ENCODE data around the gene NR3C1. TPM values are rescaled to one million over a fixed set of nuclear protein-coding genes. Genes with fewer than 3 reads are reported as not detected.

The NR3C1 gene
- total RNA-seq, 1 experiment from 2014 or later = 31.4 TPM

- WGBS (ENCODE audit: extremely low coverage, insufficient read length, low lambda C conversion rate) = no CpG with 5 or more reads among the region's 4 CpGs
Measured at GRCh38 chr5:143251946-143252345, 151.5 kb downstream of the NR3C1 start.

More at GRCh38 chr5:143251946-143252345, 151.5 kb downstream of the NR3C1 start:
- H2BK12ac ChIP-seq (ENCODE audit: insufficient read length, low read depth, low read length) = no peak overlapping the region
- H3K18ac ChIP-seq (ENCODE audit: insufficient read length, low read depth, low read length) = no peak overlapping the region
- Mint-ChIP-seq H3K4me1 (0 out of 4 replicates have a peak, but pooled peaks cover 0 to 4% of the 10 kb centered on the region in 2 experiments), H3K4me3 (no peak overlapping the region), H3K36me3 (ENCODE audit: insufficient read depth in 1 of 3, low read depth in 3 of 3) (peaks cover 0 to 4% (median 0%) of the 10 kb centered on the region in 3 experiments; a peak in 1 of 7 replicates), H3K27me3 (ENCODE audit: low read depth) (no peaks in the 10 kb centered on the region), H3K27ac (no peak overlapping the region), H3K9me3 (peaks cover 0 to 5% of the 10 kb centered on the region in 2 experiments; a peak in 3 of 5 replicates)
- no peak overlapping the region for H2BK5ac ChIP-seq (ENCODE audit: insufficient read length, low read length)
- no peak overlapping the region for H2BK15ac ChIP-seq (ENCODE audit: low read depth, low read length)
- H3K56ac ChIP-seq (ENCODE audit: insufficient read length, low read depth, low read length) = no peak overlapping the region
- no peak for DNase-seq
- H3T11ph ChIP-seq (ENCODE audit: low read length) = no peak overlapping the region
- H3K9ac ChIP-seq (ENCODE audit: extremely low read depth, insufficient read length, low read length) = no peak overlapping the region
- no peak overlapping the region for H3K23ac ChIP-seq (ENCODE audit: insufficient read length, low read depth, low read length)
- no peaks in the 10 kb centered on the region for H3K23me2 ChIP-seq (ENCODE audit: insufficient read length, low read depth, low read length, poor library complexity, severe bottlenecking)
- H3K27me3 ChIP-seq (ENCODE audit: insufficient read depth, low read length) = no peaks in the 10 kb centered on the region
- H3K4ac ChIP-seq (ENCODE audit: low read depth, low read length) = no peak overlapping the region
- no peak overlapping the region for H3K27ac ChIP-seq (ENCODE audit: insufficient read length, low read depth, low read length)
- no peak overlapping the region for H4K8ac ChIP-seq (replicated peaks; ENCODE audit: insufficient read length, low read depth, low read length)
- no peaks in the 10 kb centered on the region for H3K79me1 ChIP-seq (ENCODE audit: insufficient read depth, low read depth, low read length, poor library complexity, severe bottlenecking)
- H3K4me1 ChIP-seq (ENCODE audit: insufficient read depth, low read length) = no peaks in the 10 kb centered on the region
- no peaks in the 10 kb centered on the region for H4K20me1 ChIP-seq (ENCODE audit: control insufficient read depth, insufficient read depth, insufficient read length)
- no peaks in the 10 kb centered on the region for H3K79me2 ChIP-seq (ENCODE audit: insufficient read depth, low read length)
- H3K9me3 ChIP-seq (ENCODE audit: control insufficient read depth, low read depth, low read length) = no peaks in the 10 kb centered on the region
- H4K91ac ChIP-seq (ENCODE audit: insufficient read length, low read depth, low read length) = no peak overlapping the region
- H2BK120ac ChIP-seq (ENCODE audit: low read depth, low read length, poor library complexity, severe bottlenecking) = no peak overlapping the region
- H2BK20ac ChIP-seq (ENCODE audit: low read depth, low read length, poor library complexity, severe bottlenecking) = no peak overlapping the region
- no peak overlapping the region for H3K4me2 ChIP-seq (ENCODE audit: insufficient read depth, insufficient read length, low read length)
- no peak overlapping the region for H2AFZ ChIP-seq (ENCODE audit: low read length)
- no peak overlapping the region for H2AK5ac ChIP-seq (ENCODE audit: insufficient read length, low read length)
- no peak for TF ChIP-seq CTCF (conservative IDR thresholded peaks at IDR 0.05)
- H4K5ac ChIP-seq (ENCODE audit: insufficient read length, low read depth, low read length) = no peak overlapping the region
- no peak overlapping the region for H3K14ac ChIP-seq (ENCODE audit: insufficient read depth, low read length)

Measured in H9 (cell line).